ENCODE measurements around the gene FOXD1. TPM values are rescaled to one million over a fixed set of nuclear protein-coding genes. Genes with fewer than 3 reads are reported as not detected.
A peak's percentile ranks its signal among the peaks of the same experiment; 100 is the strongest.

FOXD1 gene
- total RNA-seq, 4 donors from 2014 or later: 1.7 to 22.7 (median 4.5) TPM

GRCh38 chr5:73437101-73437776 lies 11.3 kb downstream of the FOXD1 start:
- Histone ChIP-seq H3K36me3 (no peaks in the 10 kb centered on the region), H3K4me1 (peaks cover 0 to 21% (median 6%) of the 10 kb centered on the region in 4 donors), H3K27me3 (peaks cover 0 to 27% of the 10 kb centered on the region in 2 donors), H3K4me3 (peak overlapping the region in 3 of 4 donors; percentile 10 to 53 (median 52)), H3K27ac (peak overlapping the region in 3 of 4 donors; percentile 50 to 79 (median 70)), H3K9me3 (no peaks in the 10 kb centered on the region)
- TF ChIP-seq, protein P1, sequence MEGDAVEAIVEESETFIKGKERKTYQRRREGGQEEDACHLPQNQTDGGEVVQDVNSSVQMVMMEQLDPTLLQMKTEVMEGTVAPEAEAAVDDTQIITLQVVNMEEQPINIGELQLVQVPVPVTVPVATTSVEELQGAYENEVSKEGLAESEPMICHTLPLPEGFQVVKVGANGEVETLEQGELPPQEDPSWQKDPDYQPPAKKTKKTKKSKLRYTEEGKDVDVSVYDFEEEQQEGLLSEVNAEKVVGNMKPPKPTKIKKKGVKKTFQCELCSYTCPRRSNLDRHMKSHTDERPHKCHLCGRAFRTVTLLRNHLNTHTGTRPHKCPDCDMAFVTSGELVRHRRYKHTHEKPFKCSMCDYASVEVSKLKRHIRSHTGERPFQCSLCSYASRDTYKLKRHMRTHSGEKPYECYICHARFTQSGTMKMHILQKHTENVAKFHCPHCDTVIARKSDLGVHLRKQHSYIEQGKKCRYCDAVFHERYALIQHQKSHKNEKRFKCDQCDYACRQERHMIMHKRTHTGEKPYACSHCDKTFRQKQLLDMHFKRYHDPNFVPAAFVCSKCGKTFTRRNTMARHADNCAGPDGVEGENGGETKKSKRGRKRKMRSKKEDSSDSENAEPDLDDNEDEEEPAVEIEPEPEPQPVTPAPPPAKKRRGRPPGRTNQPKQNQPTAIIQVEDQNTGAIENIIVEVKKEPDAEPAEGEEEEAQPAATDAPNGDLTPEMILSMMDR (IDR thresholded peaks at IDR 0.05): peak in 4 of 6 experiments; percentile 20 to 70 (median 54)
- no peak for TF ChIP-seq POLR2A (IDR thresholded peaks at IDR 0.05)
- peak in 2 of 3 donors; percentile 58 to 82 for DNase-seq

DNA sequence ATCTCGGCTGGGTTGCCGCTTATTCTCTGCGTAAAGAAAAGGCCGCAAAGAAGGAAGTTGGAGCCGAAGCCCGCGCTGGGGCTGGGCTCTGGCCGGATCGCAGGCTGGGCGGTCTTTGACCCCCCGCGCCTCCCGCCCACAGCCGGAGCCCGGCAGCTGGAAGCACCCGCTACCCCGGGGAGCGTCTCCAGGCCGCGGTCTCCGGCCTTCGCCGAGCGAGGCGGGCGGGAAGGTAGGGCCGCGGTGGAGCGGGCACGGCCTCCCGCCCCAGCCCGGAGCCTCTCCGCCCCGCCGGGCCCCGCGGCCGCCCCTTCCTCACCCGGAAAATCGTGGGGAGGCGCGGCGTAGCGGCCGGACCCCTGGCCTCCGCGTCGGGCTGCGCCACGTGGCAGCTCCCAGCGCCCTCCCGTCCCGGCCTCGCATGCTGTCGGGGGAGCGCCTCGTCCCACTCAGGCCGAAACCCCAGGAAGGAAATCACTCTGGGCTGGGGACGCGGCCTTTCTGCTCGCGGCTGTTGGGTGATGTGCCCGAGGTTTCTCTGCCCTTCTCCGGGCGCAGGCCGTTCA lies 12.0 kb downstream of the FOXD1 start:
- Histone ChIP-seq H3K4me1 (peaks cover 0 to 21% (median 6%) of the 10 kb centered on the region in 4 donors), H3K9me3 (no peaks in the 10 kb centered on the region), H3K27me3 (peaks cover 0 to 27% of the 10 kb centered on the region in 2 donors), H3K27ac (peak overlapping the region in 3 of 4 donors; percentile 50 to 79 (median 70)), H3K4me3 (peak overlapping the region; percentile 10 to 53 (median 36)), H3K36me3 (no peaks in the 10 kb centered on the region)
- TF ChIP-seq, protein P1 (IDR thresholded peaks at IDR 0.05): no peak
- TF ChIP-seq POLR2A (IDR thresholded peaks at IDR 0.05): peak in 1 of 2 donors; percentile 12
- peak in 1 of 3 donors; percentile 78 for DNase-seq

DNA sequence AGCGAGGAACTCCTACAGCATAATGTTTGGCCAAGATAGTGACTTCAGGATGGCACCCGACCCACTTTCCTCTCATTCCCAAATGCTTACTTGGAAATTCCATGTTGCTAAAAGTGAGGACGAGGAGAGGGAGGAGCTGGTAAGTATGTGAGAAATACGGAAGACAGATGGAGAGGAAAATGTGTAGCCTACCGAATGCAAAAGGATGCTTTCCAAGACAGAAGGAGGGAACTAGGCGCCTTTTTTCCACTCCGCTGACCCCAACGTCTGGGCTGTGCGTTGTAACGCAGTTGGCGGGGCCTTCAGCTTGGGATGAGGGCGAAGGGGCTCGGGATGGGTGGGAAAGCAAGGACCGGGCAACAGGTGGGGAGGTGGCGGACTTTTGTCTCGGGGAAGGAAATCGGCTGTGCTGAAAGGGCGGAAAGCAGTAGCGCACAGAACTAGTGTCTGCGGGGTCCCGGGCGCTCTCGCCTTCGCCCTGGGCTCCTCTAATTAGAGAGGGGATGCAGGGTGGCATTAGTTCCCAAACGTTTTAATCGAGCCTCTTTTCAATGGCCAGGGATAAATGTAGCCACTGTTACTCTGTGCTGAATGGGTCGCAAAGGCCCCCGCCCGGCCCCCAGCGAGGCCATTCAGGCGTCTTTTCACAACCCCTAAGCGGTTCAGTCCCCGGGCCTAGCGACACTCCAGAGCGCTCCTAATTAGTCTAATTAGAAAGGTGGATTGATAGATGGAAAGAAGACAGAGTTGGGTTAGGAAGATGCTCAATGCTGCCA lies 12.6 kb downstream of the FOXD1 start:
- H3K27ac ChIP-seq: peak overlapping the region in 2 of 4 donors; percentile 50 to 79
- no peaks in the 10 kb centered on the region for H3K36me3 ChIP-seq
- peaks cover 0 to 21% (median 6%) of the 10 kb centered on the region in 4 donors for H3K4me1 ChIP-seq
- H3K9me3 ChIP-seq: no peaks in the 10 kb centered on the region
- no peak for TF ChIP-seq POLR2A (IDR thresholded peaks at IDR 0.05)
- TF ChIP-seq, protein P1 (IDR thresholded peaks at IDR 0.05): no peak
- H3K27me3 ChIP-seq: peaks cover 0 to 26% of the 10 kb centered on the region in 2 donors
- DNase-seq: no peak
- peak overlapping the region in 2 of 4 donors; percentile 52 to 53 for H3K4me3 ChIP-seq

- no peak for TF ChIP-seq POLR2A (IDR thresholded peaks at IDR 0.05)
- TF ChIP-seq, protein P1 (IDR thresholded peaks at IDR 0.05): no peak
- no peak for DNase-seq
- Histone ChIP-seq H3K4me3 (no peak overlapping the region), H3K27me3 (peaks cover 0 to 18% of the 10 kb centered on the region in 2 donors), H3K27ac (no peak overlapping the region), H3K4me1 (peaks cover 0 to 21% (median 6%) of the 10 kb centered on the region in 4 donors), H3K36me3 (no peaks in the 10 kb centered on the region), H3K9me3 (no peaks in the 10 kb centered on the region)
Measured at GRCh38 chr5:73434907-73435306, 13.7 kb downstream of the FOXD1 start.

DNA sequence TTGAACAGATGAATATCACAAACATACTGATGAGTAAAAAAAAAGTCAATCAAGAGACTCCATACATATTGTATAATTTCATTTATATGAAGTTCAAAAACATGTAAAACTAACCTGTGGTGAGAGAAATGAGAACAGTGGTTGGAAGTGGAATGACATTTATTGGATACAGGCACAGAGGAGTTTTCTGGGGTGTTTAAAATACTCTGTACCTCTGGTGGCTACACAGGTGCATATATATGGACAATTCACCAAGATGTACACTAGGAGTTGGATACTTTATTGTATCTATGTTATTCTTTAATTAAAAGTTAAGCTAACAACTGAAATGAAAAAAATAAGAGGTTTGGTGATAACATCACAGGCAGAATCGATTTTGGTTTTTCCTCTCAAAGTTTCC lies 14.1 kb downstream of the FOXD1 start:
- Histone ChIP-seq H3K36me3 (no peaks in the 10 kb centered on the region), H3K4me3 (no peak overlapping the region), H3K4me1 (peaks cover 0 to 21% (median 6%) of the 10 kb centered on the region in 4 donors), H3K27me3 (peaks cover 0 to 18% of the 10 kb centered on the region in 2 donors), H3K9me3 (no peaks in the 10 kb centered on the region), H3K27ac (no peak overlapping the region)
- no peak for DNase-seq
- no peak for TF ChIP-seq POLR2A (IDR thresholded peaks at IDR 0.05)
- TF ChIP-seq, protein P1 (IDR thresholded peaks at IDR 0.05): no peak
